Trophoblast cell (in vitro differentiated cells and primary cell): ENCODE data around the gene ANKRD53.

Experiments
- DNase-seq, 2 donors: peaks; one replicate each; pipeline ENCODE4 v3.0.0-alpha.2; 2016
- H2AFZ ChIP-seq: 2 replicates; pipeline ENCODE4 v1.6.1; 2013; ENCODE audit warnings: low read length, moderate library complexity, mild to moderate bottlenecking; ENCODE audit not compliant: insufficient read depth, poor library complexity
- H2AK5ac ChIP-seq: 2 replicates; pipeline ENCODE4 v1.6.1; 2013; ENCODE audit warnings: mild to moderate bottlenecking, low read length
- H2BK120ac ChIP-seq: 2 replicates; pipeline ENCODE4 v1.6.1; 2013; ENCODE audit warnings: low read length, mild to moderate bottlenecking, moderate library complexity; ENCODE audit not compliant: insufficient read depth, poor library complexity
- H2BK12ac ChIP-seq: 2 replicates; pipeline ENCODE4 v1.6.1; 2013; ENCODE audit warnings: mild to moderate bottlenecking, low read length, moderate library complexity
- H2BK5ac ChIP-seq: 2 replicates; pipeline ENCODE4 v1.6.1; 2013; ENCODE audit warnings: low read length, low read depth, moderate library complexity, mild to moderate bottlenecking; ENCODE audit not compliant: poor library complexity
- H3K14ac ChIP-seq: 2 replicates; pipeline ENCODE4 v1.6.1; 2013; ENCODE audit warnings: mild to moderate bottlenecking, low read length
- H3K18ac ChIP-seq: 2 replicates; pipeline ENCODE4 v1.6.1; 2013; ENCODE audit warnings: mild to moderate bottlenecking, low read length
- H3K23ac ChIP-seq: 2 replicates; pipeline ENCODE4 v1.6.1; 2013; ENCODE audit warnings: low read length
- H3K27ac ChIP-seq: 2 replicates; pipeline ENCODE4 v1.5.1; 2013; ENCODE audit warnings: low read depth, mild to moderate bottlenecking, inconsistent platforms, low read length, moderate library complexity
- H3K27me3 ChIP-seq: 2 replicates; pipeline ENCODE4 v1.6.1; 2013; ENCODE audit warnings: inconsistent platforms, mild to moderate bottlenecking, low read length, moderate library complexity; ENCODE audit not compliant: insufficient read depth
- H3K36me3 ChIP-seq, 2 experiments: 1 replicate in 1 of 2; 2 replicates in 1 of 2; pipeline ENCODE4 v1.6.1; 2013; ENCODE audit warnings: low read length in 2 of 2, mild to moderate bottlenecking in 2 of 2, moderate library complexity in 1 of 2; ENCODE audit not compliant: insufficient read depth in 2 of 2, control insufficient read depth in 1 of 2
- H3K4ac ChIP-seq: 2 replicates; pipeline ENCODE4 v1.6.1; 2013; ENCODE audit warnings: low read depth, mild to moderate bottlenecking, low read length, moderate library complexity
- H3K4me1 ChIP-seq, 2 experiments: 1 replicate in 1 of 2; 2 replicates in 1 of 2; pipeline ENCODE4 v1.6.1; 2013; ENCODE audit warnings: low read length in 2 of 2, mild to moderate bottlenecking in 2 of 2, moderate library complexity in 1 of 2; ENCODE audit not compliant: insufficient read depth in 2 of 2, control insufficient read depth in 1 of 2
- H3K4me2 ChIP-seq: 2 replicates; pipeline ENCODE4 v1.6.1; 2013; ENCODE audit warnings: inconsistent platforms, mild to moderate bottlenecking, low read length, moderate library complexity
- H3K4me3 ChIP-seq: 2 replicates; pipeline ENCODE4 v1.5.1; 2013; ENCODE audit warnings: mild to moderate bottlenecking, low read depth, low read length, inconsistent platforms
- H3K79me1 ChIP-seq: one replicate; pipeline ENCODE4 v1.6.1; 2013; ENCODE audit warnings: low read length
- H3K79me2 ChIP-seq: 2 replicates; pipeline ENCODE4 v1.6.1; 2013; ENCODE audit warnings: low read length, mild to moderate bottlenecking; ENCODE audit not compliant: control insufficient read depth, insufficient read depth, poor library complexity
- H3K9ac ChIP-seq: 2 replicates; pipeline ENCODE4 v1.6.1; 2013; ENCODE audit warnings: mild to moderate bottlenecking, low read length
- H3K9me3 ChIP-seq: 2 replicates; pipeline ENCODE4 v1.6.1; 2013; ENCODE audit warnings: low read depth, mild to moderate bottlenecking, control low read depth, inconsistent platforms, low read length; ENCODE audit not compliant: insufficient read depth
- H4K12ac ChIP-seq: 2 replicates; pipeline ENCODE4 v1.6.1; 2013; ENCODE audit warnings: low read depth, mild to moderate bottlenecking, low read length, moderate library complexity
- H4K8ac ChIP-seq: 2 replicates; pipeline ENCODE4 v1.6.1; 2013; ENCODE audit warnings: low read depth, mild to moderate bottlenecking, low read length, moderate library complexity
- H4K91ac ChIP-seq: one replicate; pipeline ENCODE4 v1.6.1; 2013; ENCODE audit warnings: low read depth, mild to moderate bottlenecking, low read length, moderate library complexity
- WGBS: extraction: QIAGEN DNeasy Blood & Tissue Kit; methylation state at CpG from one replicate; pipeline ENCODE4 v1.1.7; 2013; ENCODE audit warnings: missing lambda C conversion rate; ENCODE audit not compliant: insufficient read length, insufficient coverage; ENCODE audit errors: extremely low coverage; 5-methylcytosine and 5-hydroxymethylcytosine counted together

Gene ANKRD53

DNA sequence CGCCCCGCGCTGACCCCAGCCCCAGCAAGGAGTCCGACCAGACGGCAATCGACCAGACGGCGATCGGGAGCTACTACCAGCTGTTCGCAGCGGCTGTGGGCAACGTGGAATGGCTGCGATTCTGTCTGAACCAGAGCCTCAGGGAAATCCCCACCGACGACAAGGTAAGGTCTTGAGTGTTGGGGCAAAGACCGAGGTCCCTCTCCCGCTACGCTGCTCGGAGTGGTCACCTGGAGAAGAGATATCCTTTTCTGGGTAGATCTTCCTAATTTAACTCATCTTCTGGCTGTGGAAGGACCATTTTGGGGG lies 704 bp downstream of the ANKRD53 start:
- DNase-seq, result peak; percentile 49 to 50
- H3K9ac ChIP-seq, result no peak overlapping the region
- WGBS, result no CpG with 5 or more reads among the region's 19 CpGs
- H2BK120ac ChIP-seq, result no peak overlapping the region
- no peak overlapping the region for H3K27ac ChIP-seq
- H3K4me3 ChIP-seq, result peak overlapping the region; percentile 72
- no peak overlapping the region for H4K91ac ChIP-seq
- H3K79me1 ChIP-seq, result peaks cover 7% of the 10 kb centered on the region
- H3K4ac ChIP-seq, result no peak overlapping the region
- peaks cover 8 to 10% of the 10 kb centered on the region in 2 experiments for H3K4me1 ChIP-seq
- no peak overlapping the region for H3K18ac ChIP-seq
- peak overlapping the region; percentile 67 for H3K4me2 ChIP-seq
- no peak overlapping the region for H2AFZ ChIP-seq
- H3K14ac ChIP-seq, result no peak overlapping the region
- peak overlapping the region; percentile 79 for H4K8ac ChIP-seq
- H2AK5ac ChIP-seq, result no peak overlapping the region
- no peaks in the 10 kb centered on the region for H3K36me3 ChIP-seq
- H3K27me3 ChIP-seq, result no peaks in the 10 kb centered on the region
- peaks cover 1% of the 10 kb centered on the region for H3K79me2 ChIP-seq
- no peak overlapping the region for H3K23ac ChIP-seq
- no peak overlapping the region for H2BK5ac ChIP-seq
- H2BK12ac ChIP-seq, result no peak overlapping the region
- peaks cover 3% of the 10 kb centered on the region for H3K9me3 ChIP-seq
- H4K12ac ChIP-seq, result no peak overlapping the region

DNA sequence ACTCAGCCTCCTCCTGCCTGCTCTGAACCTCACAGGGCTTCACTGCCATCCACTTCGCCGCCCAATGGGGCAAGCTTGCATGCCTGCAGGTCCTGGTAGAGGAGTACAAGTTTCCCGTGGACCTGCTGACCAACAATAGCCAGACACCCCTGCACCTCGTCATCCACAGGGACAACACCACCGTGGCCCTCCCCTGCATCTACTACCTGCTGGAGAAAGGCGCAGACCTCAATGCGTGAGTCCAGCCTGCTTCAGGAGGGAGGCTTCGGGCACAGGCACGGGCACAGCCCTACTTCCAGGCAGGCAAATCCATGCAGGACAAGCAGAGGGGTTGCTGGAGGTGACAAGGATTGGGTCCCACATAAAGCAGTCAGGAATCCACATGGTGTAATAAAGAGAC lies 1.2 kb downstream of the ANKRD53 start:
- Histone ChIP-seq H3K27me3 (no peaks in the 10 kb centered on the region), H3K9ac (no peak overlapping the region), H2BK5ac (no peak overlapping the region), H3K4me3 (peak overlapping the region; percentile 37), H4K91ac (no peak overlapping the region), H3K14ac (no peak overlapping the region), H2BK120ac (no peak overlapping the region), H2AK5ac (no peak overlapping the region), H3K4ac (no peak overlapping the region), H3K4me2 (no peak overlapping the region), H2BK12ac (no peak overlapping the region), H3K36me3 (no peaks in the 10 kb centered on the region), H2AFZ (no peak overlapping the region), H4K8ac (no peak overlapping the region), H4K12ac (no peak overlapping the region), H3K4me1 (peaks cover 8 to 10% of the 10 kb centered on the region in 2 experiments), H3K27ac (no peak overlapping the region), H3K79me1 (peaks cover 7% of the 10 kb centered on the region), H3K18ac (no peak overlapping the region), H3K23ac (no peak overlapping the region), H3K9me3 (peaks cover 3% of the 10 kb centered on the region), H3K79me2 (peaks cover 1% of the 10 kb centered on the region)
- DNase-seq, result no peak
- WGBS, result no CpG with 5 or more reads among the region's 9 CpGs

DNA sequence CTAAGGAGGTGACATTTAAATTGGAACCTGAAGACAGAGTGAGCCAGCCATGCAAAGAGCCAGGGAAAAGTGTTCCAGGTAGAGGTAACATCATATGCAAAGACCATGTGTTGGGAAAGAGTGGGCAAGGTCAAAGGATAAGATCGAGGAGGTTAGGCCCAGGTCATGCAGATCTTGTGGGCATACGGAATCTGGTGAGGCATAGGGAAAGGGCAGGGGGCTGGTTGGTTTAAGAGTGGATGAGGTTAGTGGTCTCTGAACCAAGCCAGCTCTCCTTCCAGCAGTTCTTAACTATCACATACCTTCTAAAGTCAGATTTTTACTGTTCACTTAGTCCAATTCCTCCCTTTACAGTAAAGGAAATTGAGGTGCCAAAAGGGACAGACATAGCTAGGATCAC lies 3.0 kb downstream of the ANKRD53 start:
- H3K79me2 ChIP-seq, result peaks cover 1% of the 10 kb centered on the region
- no peak overlapping the region for H3K27ac ChIP-seq
- H4K8ac ChIP-seq, result no peak overlapping the region
- no peak overlapping the region for H2AFZ ChIP-seq
- no peak overlapping the region for H2BK12ac ChIP-seq
- no peak overlapping the region for H3K14ac ChIP-seq
- no peak overlapping the region for H3K4me3 ChIP-seq
- no peak overlapping the region for H4K91ac ChIP-seq
- H3K36me3 ChIP-seq, result peaks cover 0 to 6% of the 10 kb centered on the region in 2 experiments
- H3K4ac ChIP-seq, result no peak overlapping the region
- H3K9ac ChIP-seq, result no peak overlapping the region
- H4K12ac ChIP-seq, result no peak overlapping the region
- no peak overlapping the region for H3K4me2 ChIP-seq
- H2BK120ac ChIP-seq, result no peak overlapping the region
- no peak overlapping the region for H2BK5ac ChIP-seq
- peaks cover 3% of the 10 kb centered on the region for H3K9me3 ChIP-seq
- no peak for DNase-seq
- H3K23ac ChIP-seq, result no peak overlapping the region
- H3K4me1 ChIP-seq, result peaks cover 6 to 7% of the 10 kb centered on the region in 2 experiments
- H3K27me3 ChIP-seq, result no peaks in the 10 kb centered on the region
- peaks cover 7% of the 10 kb centered on the region for H3K79me1 ChIP-seq
- H3K18ac ChIP-seq, result no peak overlapping the region
- no peak overlapping the region for H2AK5ac ChIP-seq
- WGBS, result no CpG with 5 or more reads among the region's 2 CpGs

DNA sequence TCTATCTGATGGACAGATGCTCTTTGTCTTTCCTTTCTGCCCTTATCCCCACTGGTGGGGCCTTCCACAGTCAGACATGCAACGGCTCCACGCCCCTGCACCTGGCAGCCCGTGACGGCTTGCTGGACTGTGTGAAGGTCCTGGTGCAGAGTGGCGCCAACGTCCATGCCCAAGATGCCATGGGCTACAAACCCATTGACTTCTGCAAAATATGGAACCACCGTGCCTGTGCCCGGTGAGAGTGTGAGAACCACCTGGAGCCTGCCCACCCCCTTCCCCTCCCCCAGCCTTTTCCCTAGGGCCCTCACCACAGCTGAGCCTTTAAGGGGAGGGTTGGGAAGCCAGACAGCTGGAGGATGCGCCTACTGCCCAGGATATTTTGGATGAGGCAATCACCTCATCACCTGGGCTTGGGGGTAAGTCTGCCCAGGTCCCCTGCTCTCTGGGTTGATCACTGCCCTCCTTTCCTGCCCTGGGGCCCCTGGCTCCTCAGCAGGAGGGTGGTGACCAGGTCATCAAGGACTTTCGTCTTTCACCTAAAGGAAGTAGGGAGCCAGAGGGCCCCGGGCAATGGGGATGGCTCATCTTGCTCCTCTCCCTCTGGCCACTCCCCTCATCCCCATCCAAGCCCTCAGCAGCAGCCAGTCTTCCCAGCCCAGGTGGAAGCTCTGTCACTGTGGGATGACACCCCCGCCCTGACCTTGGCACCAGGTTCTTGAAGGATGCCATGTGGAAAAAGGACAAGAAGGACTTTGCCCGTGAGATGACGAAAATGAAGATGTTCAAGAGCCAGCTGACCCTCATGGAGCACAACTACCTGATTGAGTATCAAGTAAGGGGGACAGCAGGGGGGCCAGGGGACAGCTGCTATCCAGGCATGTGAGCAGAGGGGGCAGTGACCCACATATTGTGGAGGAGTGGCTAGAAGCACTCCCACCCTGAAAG lies 3.7 kb downstream of the ANKRD53 start:
- H2BK12ac ChIP-seq, result no peak overlapping the region
- H3K27me3 ChIP-seq, result no peaks in the 10 kb centered on the region
- peaks cover 3% of the 10 kb centered on the region for H3K9me3 ChIP-seq
- H4K91ac ChIP-seq, result no peak overlapping the region
- peaks cover 6 to 7% of the 10 kb centered on the region in 2 experiments for H3K4me1 ChIP-seq
- no peak overlapping the region for H3K27ac ChIP-seq
- no peak overlapping the region for H4K8ac ChIP-seq
- no peak for DNase-seq
- peaks cover 5% of the 10 kb centered on the region for H3K79me1 ChIP-seq
- no peak overlapping the region for H2BK120ac ChIP-seq
- no CpG with 5 or more reads among the region's 14 CpGs for WGBS
- H2BK5ac ChIP-seq, result no peak overlapping the region
- H3K4me2 ChIP-seq, result no peak overlapping the region
- H2AK5ac ChIP-seq, result no peak overlapping the region
- H3K79me2 ChIP-seq, result peaks cover 1% of the 10 kb centered on the region
- H3K4me3 ChIP-seq, result no peak overlapping the region
- H2AFZ ChIP-seq, result no peak overlapping the region
- H3K23ac ChIP-seq, result no peak overlapping the region
- peaks cover 5 to 13% of the 10 kb centered on the region in 2 experiments for H3K36me3 ChIP-seq
- no peak overlapping the region for H4K12ac ChIP-seq
- no peak overlapping the region for H3K18ac ChIP-seq
- no peak overlapping the region for H3K9ac ChIP-seq
- H3K4ac ChIP-seq, result no peak overlapping the region
- H3K14ac ChIP-seq, result no peak overlapping the region
